ENCODE data around the gene TXLNG.
A peak's percentile ranks its signal among the peaks of the same experiment; 100 is the strongest.

DNA sequence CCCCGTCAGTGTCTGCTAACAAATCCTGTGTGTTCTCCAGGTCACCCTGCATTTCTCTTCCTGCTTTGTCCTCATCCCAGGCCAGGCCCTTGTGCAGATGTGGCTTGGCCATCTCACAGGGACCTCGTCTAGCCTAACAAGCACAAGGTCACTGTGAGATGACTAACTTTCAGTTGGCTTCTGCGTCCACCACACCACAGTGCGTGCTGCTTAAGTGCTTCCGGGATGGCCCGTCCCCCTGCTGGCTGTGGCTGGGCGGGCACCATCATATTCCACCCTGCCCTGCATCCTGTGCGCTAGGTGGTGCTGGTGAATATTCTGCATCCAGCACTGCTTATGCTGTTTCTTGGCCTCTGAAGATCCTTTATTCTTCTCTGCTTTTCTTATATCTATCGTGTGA, 50.1 kb downstream of the TXLNG start:
- no peak for TF ChIP-seq POLR2AphosphoS5 (IDR thresholded peaks at IDR 0.05; ENCODE audit: low read depth, low read length)
- peak; percentile 36 for TF ChIP-seq CTCF (IDR thresholded peaks at IDR 0.05)
- TF ChIP-seq REST (IDR thresholded peaks at IDR 0.05; ENCODE audit: insufficient read depth in 1 of 2, low read depth in 2 of 2, low read length in 1 of 2): no peak

All from Panc1 (cell line).